Type B pancreatic cell (in vitro differentiated cells): Measurements from ENCODE around the gene CHRNB4. TPM values are rescaled to one million over a fixed set of nuclear protein-coding genes. Genes with fewer than 3 reads are reported as not detected.

Source experiments
- DNase-seq: peaks from one replicate; pipeline ENCODE4 v3.0.0; 2021; ENCODE audit warnings: mixed read lengths; ENCODE audit not compliant: unreplicated experiment; ENCODE audit errors: extremely low spot score
- H3K27ac Mint-ChIP-seq: 2 replicates; pipeline ENCODE4 v1.8.0; 2021; ENCODE audit warnings: mild to moderate bottlenecking, mixed read lengths
- H3K27me3 Mint-ChIP-seq: 2 replicates; pipeline ENCODE4 v1.8.0; 2021; ENCODE audit warnings: mixed read lengths
- H3K36me3 Mint-ChIP-seq: 2 replicates; pipeline ENCODE4 v1.8.0; 2021; ENCODE audit warnings: mixed read lengths
- H3K4me1 Mint-ChIP-seq: one replicate; pipeline ENCODE4 v1.8.0; 2021; ENCODE audit warnings: mixed read lengths; ENCODE audit not compliant: unreplicated experiment
- H3K4me3 Mint-ChIP-seq: 2 replicates; pipeline ENCODE4 v1.8.0; 2021; ENCODE audit warnings: mild to moderate bottlenecking, mixed read lengths
- H3K9me3 Mint-ChIP-seq: 2 replicates; pipeline ENCODE4 v1.8.0; 2021; ENCODE audit warnings: mixed read lengths
- CTCF ChIP-seq: fragments of 200-600 bp; sonication (generic); conservative IDR thresholded peaks from 2 replicates; pipeline ENCODE4 v1.5.0; 2021; ENCODE audit warnings: antibody characterized with exemption, mild to moderate bottlenecking
- total RNA-seq: library from RNA; stranded (reverse); gene quantifications from 2 replicates; pipeline ENCODE4 v1.2.1, GENCODE V29; 2021; ENCODE audit warnings: low replicate concordance

Gene CHRNB4
- total RNA-seq, 1 donor from 2014 or later: 3.8 TPM

- TF ChIP-seq CTCF: no peak
- Mint-ChIP-seq H3K36me3 (no peaks in the 10 kb centered on the region), H3K4me1 (no peaks in the 10 kb centered on the region), H3K27me3 (peaks cover 4% of the 10 kb centered on the region), H3K4me3 (no peak overlapping the region), H3K9me3 (peaks cover 3% of the 10 kb centered on the region), H3K27ac (no peak overlapping the region)
- no peak for DNase-seq
Measured at GRCh38 chr15:78605680-78606079, 35.3 kb downstream of the CHRNB4 start.

- Mint-ChIP-seq H3K36me3 (no peaks in the 10 kb centered on the region), H3K4me3 (no peak overlapping the region), H3K9me3 (peaks cover 3% of the 10 kb centered on the region), H3K27me3 (peaks cover 3% of the 10 kb centered on the region), H3K4me1 (no peaks in the 10 kb centered on the region), H3K27ac (no peak overlapping the region)
- TF ChIP-seq CTCF: no peak
- no peak for DNase-seq
Measured at GRCh38 chr15:78605201-78605600, 35.8 kb downstream of the CHRNB4 start.

GRCh38 chr15:78604420-78604819, 36.6 kb downstream of the CHRNB4 start:
- Mint-ChIP-seq H3K9me3 (peaks cover 3% of the 10 kb centered on the region), H3K4me1 (no peaks in the 10 kb centered on the region), H3K27ac (no peak overlapping the region), H3K36me3 (no peaks in the 10 kb centered on the region), H3K4me3 (no peak overlapping the region), H3K27me3 (no peaks in the 10 kb centered on the region)
- TF ChIP-seq CTCF: no peak
- no peak for DNase-seq

GRCh38 chr15:78603467-78603866, 37.5 kb downstream of the CHRNB4 start:
- no peaks in the 10 kb centered on the region for H3K27me3 Mint-ChIP-seq
- no peak overlapping the region for H3K27ac Mint-ChIP-seq
- TF ChIP-seq CTCF: no peak
- no peak for DNase-seq
- peaks cover 3% of the 10 kb centered on the region for H3K9me3 Mint-ChIP-seq
- no peaks in the 10 kb centered on the region for H3K36me3 Mint-ChIP-seq
- H3K4me1 Mint-ChIP-seq: no peaks in the 10 kb centered on the region
- no peak overlapping the region for H3K4me3 Mint-ChIP-seq

GRCh38 chr15:78599189-78599588, 41.8 kb downstream of the CHRNB4 start:
- no peaks in the 10 kb centered on the region for H3K27me3 Mint-ChIP-seq
- peaks cover 3% of the 10 kb centered on the region for H3K9me3 Mint-ChIP-seq
- H3K4me3 Mint-ChIP-seq: no peak overlapping the region
- no peak for DNase-seq
- no peaks in the 10 kb centered on the region for H3K4me1 Mint-ChIP-seq
- H3K36me3 Mint-ChIP-seq: no peaks in the 10 kb centered on the region
- TF ChIP-seq CTCF: no peak
- H3K27ac Mint-ChIP-seq: no peak overlapping the region

GRCh38 chr15:78598348-78598747, 42.7 kb downstream of the CHRNB4 start:
- no peak for TF ChIP-seq CTCF
- Mint-ChIP-seq H3K4me3 (no peak overlapping the region), H3K36me3 (no peaks in the 10 kb centered on the region), H3K9me3 (peaks cover 3% of the 10 kb centered on the region), H3K27me3 (no peaks in the 10 kb centered on the region), H3K27ac (no peak overlapping the region), H3K4me1 (no peaks in the 10 kb centered on the region)
- DNase-seq: no peak
